ENCODE results near the gene DCLRE1B.

Gene DCLRE1B

GRCh38 chr1:113876176-113876575 is 28.9 kb upstream of the DCLRE1B start:
- Histone ChIP-seq H3F3A (ENCODE audit: insufficient read depth, low read length) (peaks cover 5% of the 10 kb centered on the region; the same call in 1 of the 2 replicates), H3K4me2 (ENCODE audit: low read length) (no peak overlapping the region), H3K79me2 (ENCODE audit: insufficient read depth, low read length) (peaks cover 2% of the 10 kb centered on the region; the same call in 1 of the 2 replicates), H4K20me1 (ENCODE audit: insufficient read depth, low read length) (no peaks in the 10 kb centered on the region), H3K27me3 (ENCODE audit: insufficient read depth, low read length) (no peaks in the 10 kb centered on the region), H3K27ac (ENCODE audit: low read depth, low read length, poor library complexity, severe bottlenecking) (no peak overlapping the region), H3K9me3 (ENCODE audit: low read length) (no peaks in the 10 kb centered on the region), H3K4me1 (ENCODE audit: insufficient read depth, low read length, severe bottlenecking) (peaks cover 40% of the 10 kb centered on the region), H3K9ac (ENCODE audit: low read length) (no peak overlapping the region), H2AFZ (ENCODE audit: low read length) (no peak overlapping the region), H3K4me3 (ENCODE audit: low read depth, low read length, poor library complexity, severe bottlenecking) (no peak overlapping the region), H3K36me3 (ENCODE audit: insufficient read depth, low read length) (no peaks in the 10 kb centered on the region), H3K9me2 (ENCODE audit: low read depth, low read length) (no peaks in the 10 kb centered on the region)
- TF ChIP-seq EZH2 (IDR thresholded peaks at IDR 0.05; ENCODE audit: borderline replicate concordance, low read length) (no peak), CTCF (IDR thresholded peaks at IDR 0.05; ENCODE audit: low read length) (no peak)

DNA sequence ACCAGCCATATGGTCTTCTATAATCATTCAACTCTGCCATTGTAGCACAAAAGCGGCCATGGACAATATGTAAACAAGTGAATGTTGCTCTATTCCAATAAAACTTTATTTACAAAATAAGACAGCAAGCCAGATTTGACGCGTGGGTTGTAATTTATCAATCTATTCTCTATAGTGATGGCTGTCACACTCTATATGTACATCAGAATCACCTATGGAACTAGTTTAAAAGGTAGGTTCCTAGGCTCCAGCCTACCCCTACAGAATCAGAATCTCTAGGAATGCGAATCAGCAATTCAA is 25.4 kb upstream of the DCLRE1B start:
- Histone ChIP-seq H3K36me3 (ENCODE audit: insufficient read depth, low read length) (no peaks in the 10 kb centered on the region), H3K9me3 (ENCODE audit: low read length) (no peaks in the 10 kb centered on the region), H3K9ac (ENCODE audit: low read length) (no peak overlapping the region), H3K27me3 (ENCODE audit: insufficient read depth, low read length) (no peaks in the 10 kb centered on the region), H4K20me1 (ENCODE audit: insufficient read depth, low read length) (no peaks in the 10 kb centered on the region), H3K4me3 (ENCODE audit: low read depth, low read length, poor library complexity, severe bottlenecking) (no peak overlapping the region), H3K9me2 (ENCODE audit: low read depth, low read length) (no peaks in the 10 kb centered on the region), H3K79me2 (ENCODE audit: insufficient read depth, low read length) (no peaks in the 10 kb centered on the region), H2AFZ (ENCODE audit: low read length) (no peak overlapping the region), H3K27ac (ENCODE audit: low read depth, low read length, poor library complexity, severe bottlenecking) (no peak overlapping the region), H3F3A (ENCODE audit: insufficient read depth, low read length) (no peaks in the 10 kb centered on the region; the same call in 1 of the 2 replicates), H3K4me1 (ENCODE audit: insufficient read depth, low read length, severe bottlenecking) (peaks cover 5% of the 10 kb centered on the region), H3K4me2 (ENCODE audit: low read length) (no peak overlapping the region)
- TF ChIP-seq CTCF (IDR thresholded peaks at IDR 0.05; ENCODE audit: low read length), result no peak

DNA sequence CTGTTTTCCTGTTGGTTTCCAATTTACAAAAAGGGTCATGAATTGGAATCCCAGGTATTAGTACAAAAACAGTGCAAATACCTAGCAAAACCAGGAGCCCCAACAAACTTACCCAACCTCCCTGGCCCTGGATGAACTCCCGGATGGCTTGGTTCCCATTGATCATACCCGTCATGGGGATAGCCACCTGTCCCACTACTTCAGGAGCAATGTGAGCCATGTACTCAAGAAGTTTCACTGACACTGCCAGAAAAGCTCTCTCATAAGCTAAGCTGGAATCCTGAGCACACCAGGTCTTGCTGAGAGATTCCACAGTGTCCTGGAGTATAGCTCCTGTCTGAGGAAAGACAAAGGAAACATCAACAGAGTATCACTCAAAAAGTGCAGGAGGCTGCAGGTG is 23.5 kb upstream of the DCLRE1B start:
- no peaks in the 10 kb centered on the region for H3K9me3 ChIP-seq (ENCODE audit: low read length)

More for the DNA sequence above, 23.5 kb upstream of the DCLRE1B start:
- H3K9ac ChIP-seq (ENCODE audit: low read length), result no peak overlapping the region
- H3K79me2 ChIP-seq (ENCODE audit: insufficient read depth, low read length), result no peaks in the 10 kb centered on the region
- TF ChIP-seq CTCF (IDR thresholded peaks at IDR 0.05; ENCODE audit: low read length), result no peak
- no peak for TF ChIP-seq EZH2 (IDR thresholded peaks at IDR 0.05; ENCODE audit: borderline replicate concordance, low read length)
- H3K9me2 ChIP-seq (ENCODE audit: low read depth, low read length), result no peaks in the 10 kb centered on the region
- H3K27ac ChIP-seq (ENCODE audit: low read depth, low read length, poor library complexity, severe bottlenecking), result no peak overlapping the region
- peaks cover 4% of the 10 kb centered on the region for H3K4me1 ChIP-seq (ENCODE audit: insufficient read depth, low read length, severe bottlenecking)
- no peaks in the 10 kb centered on the region for H4K20me1 ChIP-seq (ENCODE audit: insufficient read depth, low read length)
- H3K4me3 ChIP-seq (ENCODE audit: low read depth, low read length, poor library complexity, severe bottlenecking), result no peak overlapping the region
- no peak overlapping the region for H2AFZ ChIP-seq (ENCODE audit: low read length)
- H3F3A ChIP-seq (ENCODE audit: insufficient read depth, low read length), result no peaks in the 10 kb centered on the region; the same call in 1 of the 2 replicates
- H3K4me2 ChIP-seq (ENCODE audit: low read length), result no peak overlapping the region
- H3K27me3 ChIP-seq (ENCODE audit: insufficient read depth, low read length), result no peaks in the 10 kb centered on the region
- H3K36me3 ChIP-seq (ENCODE audit: insufficient read depth, low read length), result no peaks in the 10 kb centered on the region
